B cell (primary cell): ENCODE measurements around the gene HHIPL1.

Experiments
- CTCF ChIP-seq: fragments of 200-600 bp; IDR thresholded peaks from one replicate; pipeline ENCODE4 v1.8.0; 2022; ENCODE audit warnings: antibody characterized with exemption, mild to moderate bottlenecking
- EZH2 ChIP-seq: IDR thresholded peaks from 2 replicates; pipeline ENCODE4 v1.6.1; 2012; ENCODE audit warnings: borderline replicate concordance, low read depth, mild to moderate bottlenecking, moderate library complexity, low read length; ENCODE audit not compliant: insufficient read depth, poor library complexity, severe bottlenecking

DNA sequence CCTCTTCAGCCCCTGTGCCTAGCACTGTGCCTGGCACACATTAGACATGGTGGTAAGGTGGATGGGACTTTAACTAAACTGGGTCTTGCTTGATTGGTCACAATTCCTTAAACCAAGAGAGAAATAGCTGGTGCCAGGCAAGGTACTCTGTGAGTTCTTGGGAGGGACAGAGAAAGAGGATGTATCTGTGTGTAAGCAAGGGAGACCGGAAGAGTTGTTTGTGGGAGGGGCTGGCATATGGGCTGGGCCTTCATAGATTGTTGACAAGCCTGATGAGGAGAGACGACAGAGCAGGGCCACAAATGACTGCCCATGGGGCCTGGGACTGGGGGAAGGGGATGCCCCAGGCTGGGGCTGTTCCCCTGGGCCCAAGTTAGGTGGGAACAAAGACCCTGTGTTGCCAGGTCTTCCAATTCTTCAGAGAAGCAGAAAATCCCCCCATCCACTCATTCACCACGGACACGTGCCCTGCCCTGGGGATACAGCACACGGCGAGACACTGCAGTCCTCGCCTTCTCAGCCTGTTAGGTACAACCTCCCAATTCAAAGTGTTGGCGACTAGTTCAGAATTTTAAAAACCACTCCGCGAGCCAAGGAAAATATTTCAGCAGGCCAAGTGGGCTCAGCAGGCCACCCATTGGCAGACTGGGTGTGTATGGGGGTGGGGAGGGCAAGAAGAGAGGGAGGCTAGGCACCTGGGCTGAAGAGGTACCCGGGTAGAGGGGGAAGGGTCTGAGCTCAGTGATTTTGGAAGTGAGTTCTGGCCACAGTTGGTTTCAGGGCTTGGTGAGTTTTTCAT lies 27.8 kb downstream of the HHIPL1 start:
- no peak for TF ChIP-seq CTCF
- no peak for TF ChIP-seq EZH2
